Stimulated activated CD8-positive, alpha-beta memory T cell treated with anti-CD3 and anti-CD28 coated beads, Interleukin-4, amount 100 ng/mL, for 48 hours (primary cell): ENCODE results near the gene CCDC51.
"Not testable (repeated sequence)": the region's sequence is repeated elsewhere in the genome, so short reads cannot be mapped to it uniquely, and the experiment has no call there.

Experiments used
- DNase-seq: peaks from one replicate; pipeline ENCODE4 v3.0.0-alpha.2; 2020

CCDC51 gene

GRCh38 chr3:48439820-48440589, at the start of gene CCDC51, which contains the start of gene TMA7:
Gene CCDC51 (minus strand): TSS chr3:48440119. CDS start chr3:48435128, 4,991 bp downstream.
Gene TMA7 (plus strand): TSS chr3:48440257. CDS start chr3:48440297, 40 bp downstream.
- peak; percentile 99 for DNase-seq

- no peak for DNase-seq
These were observed 47.0 kb upstream of the CCDC51 start for GRCh38 chr3:48486952-48487351.

- DNase-seq: not testable (repeated sequence)
These were observed 42.9 kb upstream of the CCDC51 start for GRCh38 chr3:48482822-48483221.

- DNase-seq: not testable (repeated sequence)
These were observed 41.0 kb upstream of the CCDC51 start for GRCh38 chr3:48480891-48481290.

GRCh38 chr3:48478626-48479555, 39.0 kb upstream of the CCDC51 start:
- DNase-seq: peak; percentile 66

- DNase-seq: no peak
These were observed 38.1 kb upstream of the CCDC51 start for GRCh38 chr3:48477959-48478520.

- DNase-seq: no peak
These were observed 36.6 kb upstream of the CCDC51 start for GRCh38 chr3:48476426-48477053.

GRCh38 chr3:48475188-48475587, 35.3 kb upstream of the CCDC51 start:
- no peak for DNase-seq

GRCh38 chr3:48474619-48475018, 34.7 kb upstream of the CCDC51 start:
- no peak for DNase-seq

GRCh38 chr3:48474031-48474430, 34.1 kb upstream of the CCDC51 start:
- DNase-seq: not testable (repeated sequence)

GRCh38 chr3:48473617-48473952, 33.7 kb upstream of the CCDC51 start:
- DNase-seq: no peak

GRCh38 chr3:48472923-48473616, 33.2 kb upstream of the CCDC51 start:
- peak; percentile 96 for DNase-seq

- no peak for DNase-seq
These were observed 32.7 kb upstream of the CCDC51 start for GRCh38 chr3:48472673-48472922.

GRCh38 chr3:48470286-48470685, 30.4 kb upstream of the CCDC51 start:
- no peak for DNase-seq

- DNase-seq: no peak
These were observed 29.4 kb upstream of the CCDC51 start for GRCh38 chr3:48469046-48469915.

GRCh38 chr3:48468329-48468731, 28.4 kb upstream of the CCDC51 start:
- DNase-seq: no peak

GRCh38 chr3:48467473-48468267, 27.8 kb upstream of the CCDC51 start:
- DNase-seq: no peak

GRCh38 chr3:48467110-48467454, 27.2 kb upstream of the CCDC51 start:
- no peak for DNase-seq

- DNase-seq: no peak
These were observed 26.6 kb upstream of the CCDC51 start for GRCh38 chr3:48466386-48467109.
